Suprapubic skin (tissue), 4 donors: ENCODE data around the gene NUP62.

Experiments
- CTCF ChIP-seq, 2 donors: fragments of 200-600 bp in 1 of 2; fragments of 450-650 bp in 1 of 2; sonication (generic) in 1 of 2; IDR thresholded peaks; one replicate each; pipeline ENCODE4 v1.5.1; 2016 to 2019; ENCODE audit warnings: antibody characterized with exemption in 2 of 2, mild to moderate bottlenecking in 1 of 2, moderate library complexity in 1 of 2
- POLR2A ChIP-seq, 2 donors: fragments of 450-650 bp; IDR thresholded peaks; one replicate each; pipeline ENCODE4 v1.6.1; 2017; ENCODE audit warnings: antibody characterized with exemption in 2 of 2, mild to moderate bottlenecking in 2 of 2, moderate library complexity in 2 of 2
- POLR2AphosphoS5 ChIP-seq, 3 donors: sonication (generic); formaldehyde crosslinking; IDR thresholded peaks; one replicate each; pipeline ENCODE4 v1.6.1; 2017; ENCODE audit warnings: antibody characterized with exemption in 3 of 3

- no peak for TF ChIP-seq CTCF (IDR thresholded peaks at IDR 0.05)
- TF ChIP-seq POLR2AphosphoS5 (IDR thresholded peaks at IDR 0.05), result no peak
- no peak for TF ChIP-seq POLR2A (IDR thresholded peaks at IDR 0.05)
Observed at GRCh38 chr19:49873834-49874233, 55.5 kb downstream of the NUP62 start.
